Skeletal muscle tissue (tissue), 4 donors: Measurements from ENCODE around the gene CEP112. TPM values are rescaled to one million over a fixed set of nuclear protein-coding genes. Genes with fewer than 3 reads are reported as not detected.

Experiments
- H3K27ac ChIP-seq: one replicate; pipeline ENCODE4 v1.7.0; 2013; ENCODE audit warnings: mild to moderate bottlenecking, low read depth, low read length, inconsistent platforms
- H3K27me3 ChIP-seq, 3 donors: one replicate each; pipeline ENCODE4 v1.7.0; 2013; ENCODE audit warnings: low read length in 3 of 3; ENCODE audit not compliant: control insufficient read depth in 3 of 3, insufficient read depth in 3 of 3
- H3K36me3 ChIP-seq, 3 donors: one replicate each; pipeline ENCODE4 v1.7.0; 2013; ENCODE audit warnings: low read length in 3 of 3; ENCODE audit not compliant: control insufficient read depth in 3 of 3, insufficient read depth in 3 of 3
- H3K4me1 ChIP-seq, 3 donors: one replicate each; pipeline ENCODE4 v1.7.0; 2013; ENCODE audit warnings: low read length in 3 of 3, mild to moderate bottlenecking in 3 of 3; ENCODE audit not compliant: control insufficient read depth in 3 of 3, insufficient read depth in 3 of 3
- H3K4me3 ChIP-seq, 3 donors: one replicate each; pipeline ENCODE4 v1.7.0; 2013; ENCODE audit warnings: low read length in 3 of 3
- H3K9ac ChIP-seq, 3 donors: one replicate each; pipeline ENCODE4 v1.7.0; 2013; ENCODE audit warnings: low read length in 3 of 3, mild to moderate bottlenecking in 3 of 3, moderate library complexity in 2 of 3, low read depth in 1 of 3
- H3K9me3 ChIP-seq, 3 donors: one replicate each; pipeline ENCODE4 v1.7.0; 2013; ENCODE audit warnings: low read length in 3 of 3; ENCODE audit not compliant: control insufficient read depth in 3 of 3
- total RNA-seq: library from RNA; depleted of rRNA; stranded (reverse); fragments of >200 nt; gene quantifications from one replicate; pipeline ENCODE4 v1.2.3, GENCODE V29; 2014
- donor health status: Osteomylitis.

The CEP112 gene
- total RNA-seq, 1 donor from 2014 or later: 16.2 TPM

DNA sequence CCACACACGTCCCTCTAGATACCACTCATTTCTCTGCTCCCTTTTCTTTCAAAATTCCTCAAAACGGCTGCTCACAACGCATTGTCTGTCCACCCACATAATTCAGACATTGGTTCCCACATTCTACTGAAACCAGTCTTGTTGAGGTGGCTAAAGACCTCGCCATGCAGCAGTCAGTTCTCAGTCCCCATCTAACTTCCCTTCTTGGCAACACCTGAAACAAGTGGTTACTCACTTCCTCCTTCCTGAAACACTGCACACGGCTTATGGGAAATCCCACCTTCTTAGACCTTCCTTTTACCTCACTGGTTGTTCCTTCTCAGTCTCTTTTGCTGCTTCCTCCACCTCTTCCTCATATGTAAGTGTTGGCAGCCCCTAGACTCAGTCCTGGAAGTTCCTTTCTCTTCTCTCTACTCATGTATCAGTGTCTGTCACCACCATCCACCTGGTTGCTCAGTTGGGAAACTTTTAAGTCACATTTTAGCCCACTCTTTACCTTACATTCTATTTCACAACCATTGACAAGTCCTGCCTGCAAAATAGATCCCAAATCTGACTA lies 277.1 kb downstream of the CEP112 start:
- H3K4me3 ChIP-seq: no peak overlapping the region
- H3K27ac ChIP-seq: no peak overlapping the region
- H3K36me3 ChIP-seq: no peaks in the 10 kb centered on the region
- peaks cover 0 to 5% (median 0%) of the 10 kb centered on the region in 3 donors for H3K9me3 ChIP-seq
- no peaks in the 10 kb centered on the region for H3K27me3 ChIP-seq
- no peak overlapping the region for H3K9ac ChIP-seq
- no peaks in the 10 kb centered on the region for H3K4me1 ChIP-seq

DNA sequence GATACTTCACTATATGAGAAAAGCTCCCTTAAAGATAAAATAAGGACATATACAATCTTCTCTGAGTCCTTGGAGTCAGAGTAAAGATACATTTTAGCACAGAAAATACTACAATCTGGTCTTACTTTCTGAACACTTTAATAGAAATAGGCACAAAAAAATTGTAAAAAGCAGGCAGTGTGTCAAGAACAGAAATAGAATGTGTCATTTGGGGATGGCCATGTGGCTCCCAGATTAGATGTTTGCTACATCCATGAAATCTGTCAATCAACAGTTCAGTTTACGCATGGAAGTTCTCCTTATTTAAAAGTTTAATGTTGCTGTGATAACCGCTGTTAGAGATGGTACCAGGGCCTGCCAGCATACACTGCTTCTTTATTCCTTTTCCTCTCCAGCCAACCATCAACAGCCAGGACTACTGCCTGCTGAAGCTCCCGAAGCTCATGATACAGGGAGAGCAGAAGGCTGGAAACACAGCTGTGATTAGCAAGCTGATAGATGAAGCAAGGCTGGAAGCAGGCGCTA lies 278.5 kb downstream of the CEP112 start:
- Histone ChIP-seq H3K27ac (no peak overlapping the region), H3K4me1 (no peaks in the 10 kb centered on the region)

DNA sequence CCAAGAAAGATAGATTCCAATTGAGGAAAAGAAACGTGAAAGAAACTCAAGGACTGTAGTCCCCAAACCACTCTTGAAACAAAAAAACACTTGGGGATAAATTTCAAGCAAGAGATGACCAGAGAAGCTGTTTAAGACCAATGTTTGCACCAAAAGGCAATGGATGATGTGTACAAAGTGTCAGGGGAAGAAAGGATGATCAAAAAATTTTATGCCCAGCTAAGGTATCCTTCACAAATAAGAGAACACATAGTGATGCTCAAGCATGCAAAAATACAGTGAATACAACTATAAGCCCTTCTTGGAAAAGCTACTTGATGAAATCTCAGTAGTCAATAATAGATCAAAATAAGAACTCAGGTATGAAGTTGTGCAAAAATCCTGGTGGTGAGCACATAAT lies 281.1 kb downstream of the CEP112 start:
- peak overlapping the region in 1 of 3 donors; percentile 11 for H3K4me3 ChIP-seq
- peaks cover 0 to 5% (median 0%) of the 10 kb centered on the region in 3 donors for H3K9me3 ChIP-seq
- H3K27me3 ChIP-seq: no peaks in the 10 kb centered on the region
- H3K4me1 ChIP-seq: no peaks in the 10 kb centered on the region
- no peak overlapping the region for H3K9ac ChIP-seq
- H3K36me3 ChIP-seq: no peaks in the 10 kb centered on the region
- H3K27ac ChIP-seq: no peak overlapping the region

More for the DNA sequence above, 278.5 kb downstream of the CEP112 start:
- no peaks in the 10 kb centered on the region for H3K36me3 ChIP-seq
- H3K9me3 ChIP-seq: peaks cover 0 to 5% (median 0%) of the 10 kb centered on the region in 3 donors
- H3K9ac ChIP-seq: no peak overlapping the region
- H3K27me3 ChIP-seq: no peaks in the 10 kb centered on the region
- H3K4me3 ChIP-seq: no peak overlapping the region

- H3K27ac ChIP-seq: no peak overlapping the region
- no peaks in the 10 kb centered on the region for H3K4me1 ChIP-seq
- H3K4me3 ChIP-seq: no peak overlapping the region
- no peaks in the 10 kb centered on the region for H3K9me3 ChIP-seq
- no peaks in the 10 kb centered on the region for H3K36me3 ChIP-seq
- H3K27me3 ChIP-seq: no peaks in the 10 kb centered on the region
- peak overlapping the region in 1 of 3 donors; percentile 19 for H3K9ac ChIP-seq
Measured at GRCh38 chr17:65902831-65903522, 289.0 kb downstream of the CEP112 start.

GRCh38 chr17:65902155-65902554 lies 289.8 kb downstream of the CEP112 start:
- H3K36me3 ChIP-seq: no peaks in the 10 kb centered on the region
- no peak overlapping the region for H3K9ac ChIP-seq
- no peaks in the 10 kb centered on the region for H3K9me3 ChIP-seq

GRCh38 chr17:65901394-65901793 lies 290.5 kb downstream of the CEP112 start:
- Histone ChIP-seq H3K36me3 (no peaks in the 10 kb centered on the region), H3K4me3 (no peak overlapping the region), H3K9me3 (no peaks in the 10 kb centered on the region), H3K27me3 (no peaks in the 10 kb centered on the region), H3K27ac (no peak overlapping the region), H3K9ac (no peak overlapping the region), H3K4me1 (no peaks in the 10 kb centered on the region)

More at GRCh38 chr17:65902155-65902554, 289.8 kb downstream of the CEP112 start:
- Histone ChIP-seq H3K27ac (no peak overlapping the region), H3K27me3 (no peaks in the 10 kb centered on the region), H3K4me3 (no peak overlapping the region), H3K4me1 (no peaks in the 10 kb centered on the region)

DNA sequence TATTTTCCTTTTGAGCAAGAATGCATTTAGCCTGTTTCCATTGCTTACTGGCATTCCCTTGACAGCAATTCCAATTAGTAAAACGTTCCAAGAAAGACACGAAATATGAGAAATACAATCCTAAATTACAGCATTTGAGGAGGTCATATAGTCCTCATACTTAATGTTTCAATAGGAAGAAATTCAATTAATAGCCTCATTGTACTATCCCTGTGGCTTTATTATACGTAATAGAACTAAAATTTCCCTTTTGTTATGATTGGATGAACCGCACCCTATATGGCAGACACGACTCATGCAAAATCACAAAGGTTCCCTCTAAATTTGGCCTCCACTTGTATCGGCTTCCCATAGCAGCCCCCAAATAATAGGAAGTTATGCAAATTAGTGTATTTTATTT lies 291.7 kb downstream of the CEP112 start:
- H3K4me3 ChIP-seq: no peak overlapping the region
- no peak overlapping the region for H3K9ac ChIP-seq
- no peaks in the 10 kb centered on the region for H3K27me3 ChIP-seq
- no peak overlapping the region for H3K27ac ChIP-seq
- no peaks in the 10 kb centered on the region for H3K36me3 ChIP-seq
- H3K9me3 ChIP-seq: no peaks in the 10 kb centered on the region
- H3K4me1 ChIP-seq: no peaks in the 10 kb centered on the region

- H3K27ac ChIP-seq: no peak overlapping the region
- H3K9me3 ChIP-seq: no peaks in the 10 kb centered on the region
- no peaks in the 10 kb centered on the region for H3K27me3 ChIP-seq
- H3K4me3 ChIP-seq: no peak overlapping the region
- H3K4me1 ChIP-seq: no peaks in the 10 kb centered on the region
- no peak overlapping the region for H3K9ac ChIP-seq
- H3K36me3 ChIP-seq: no peaks in the 10 kb centered on the region
Measured at GRCh38 chr17:65898651-65899050, 293.3 kb downstream of the CEP112 start.

DNA sequence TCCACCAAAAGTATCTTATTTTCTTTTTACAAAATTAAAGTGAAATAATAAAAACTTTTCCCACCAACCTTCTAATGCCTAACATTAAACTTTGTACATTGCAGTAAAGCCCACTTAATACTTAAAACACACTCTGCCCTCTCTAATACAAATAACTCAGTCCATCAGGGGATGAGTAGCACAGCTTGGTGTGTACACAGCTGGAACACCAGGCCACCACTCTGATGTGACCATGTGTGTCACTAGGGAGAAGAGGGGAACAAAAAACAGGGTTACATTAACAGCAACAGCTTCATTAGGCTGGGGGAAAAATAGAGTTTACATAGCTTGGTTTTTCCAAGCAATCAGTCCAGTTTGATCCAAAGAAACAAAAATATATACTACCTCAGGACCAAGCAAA lies 295.0 kb downstream of the CEP112 start:
- Histone ChIP-seq H3K9ac (no peak overlapping the region), H3K27ac (no peak overlapping the region), H3K4me3 (no peak overlapping the region), H3K4me1 (no peaks in the 10 kb centered on the region), H3K36me3 (no peaks in the 10 kb centered on the region), H3K27me3 (no peaks in the 10 kb centered on the region), H3K9me3 (no peaks in the 10 kb centered on the region)

DNA sequence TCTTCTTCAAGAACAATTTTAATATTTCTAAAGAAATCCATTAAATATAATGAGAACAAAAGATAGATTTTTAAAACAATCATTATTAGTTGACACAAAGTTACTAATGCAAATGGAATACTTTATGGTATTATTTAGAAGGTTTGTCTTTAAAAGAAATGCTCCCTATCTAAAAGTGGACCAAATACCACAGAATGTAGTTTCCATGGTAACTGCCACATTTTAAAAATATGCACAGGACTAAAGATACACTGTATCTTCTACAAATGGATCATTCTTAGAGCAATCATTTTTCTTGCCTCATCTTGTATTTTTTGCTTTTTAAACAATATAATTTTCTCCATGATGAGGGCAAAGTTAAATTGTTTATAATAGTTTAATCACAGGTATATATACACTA lies 296.0 kb downstream of the CEP112 start:
- H3K27me3 ChIP-seq: no peaks in the 10 kb centered on the region
- H3K4me1 ChIP-seq: no peaks in the 10 kb centered on the region
- no peak overlapping the region for H3K4me3 ChIP-seq
- no peak overlapping the region for H3K27ac ChIP-seq
- no peak overlapping the region for H3K9ac ChIP-seq
- H3K9me3 ChIP-seq: no peaks in the 10 kb centered on the region
- no peaks in the 10 kb centered on the region for H3K36me3 ChIP-seq
